HEK293 (cell line): ENCODE data around the gene ZNF217.
A peak's percentile ranks its signal among the peaks of the same experiment; 100 is the strongest.

ENCODE experiments used
- HOXC10 ChIP-seq: sonication (generic); formaldehyde crosslinking; IDR thresholded peaks from 2 replicates; pipeline ENCODE4 v1.8.1; 2023; ENCODE audit warnings: mild to moderate bottlenecking, missing genetic modification reagents
- ZNF138 ChIP-seq: fragments of 450-650 bp; formaldehyde crosslinking; IDR thresholded peaks from 2 replicates; pipeline ENCODE4 v1.5.1; 2016; ENCODE audit warnings: missing biosample characterization, missing genetic modification characterization, borderline replicate concordance
- ZNF223 ChIP-seq: fragments of 450-650 bp; formaldehyde crosslinking; IDR thresholded peaks from 2 replicates; pipeline ENCODE4 v1.5.1; 2016; ENCODE audit warnings: missing biosample characterization, missing genetic modification characterization
- ZNF248 ChIP-seq: fragments of 450-650 bp; formaldehyde crosslinking; IDR thresholded peaks from 2 replicates; pipeline ENCODE4 v1.5.1; 2017; ENCODE audit warnings: missing biosample characterization, missing genetic modification characterization
- TF ChIP-seq, protein P1 (sequence below): fragments of 450-650 bp; formaldehyde crosslinking; conservative IDR thresholded peaks from 2 replicates; pipeline ENCODE4 v1.5.1; 2016; ENCODE audit warnings: low read depth, missing biosample characterization, missing genetic modification characterization
- TF ChIP-seq, protein P2 (sequence below): fragments of 450-650 bp; formaldehyde crosslinking; IDR thresholded peaks from 2 replicates; pipeline ENCODE4 v1.5.1; 2016; ENCODE audit warnings: missing biosample characterization, missing genetic modification characterization

DNA sequence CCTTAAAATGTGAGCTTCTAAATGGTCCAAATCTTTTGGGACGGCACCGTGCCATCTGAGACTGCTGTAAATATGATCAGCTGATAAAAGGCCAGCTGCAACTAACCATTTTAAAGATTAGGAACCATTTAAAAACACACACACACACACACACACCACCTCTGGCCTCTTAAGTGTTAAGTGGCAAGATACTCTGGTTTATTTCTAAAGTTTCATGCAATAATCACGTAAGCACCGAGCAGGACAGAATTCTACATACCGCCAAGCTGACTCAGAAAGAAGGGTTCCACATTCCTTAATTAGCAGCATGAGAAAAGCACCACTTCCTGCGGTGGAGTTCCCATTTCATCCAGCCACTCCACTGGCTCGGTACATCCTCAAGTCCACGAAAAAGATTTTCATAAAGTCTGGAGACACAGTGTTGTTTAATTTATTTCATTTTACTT lies 17.8 kb upstream of the ZNF217 start:
- TF ChIP-seq, protein P1, sequence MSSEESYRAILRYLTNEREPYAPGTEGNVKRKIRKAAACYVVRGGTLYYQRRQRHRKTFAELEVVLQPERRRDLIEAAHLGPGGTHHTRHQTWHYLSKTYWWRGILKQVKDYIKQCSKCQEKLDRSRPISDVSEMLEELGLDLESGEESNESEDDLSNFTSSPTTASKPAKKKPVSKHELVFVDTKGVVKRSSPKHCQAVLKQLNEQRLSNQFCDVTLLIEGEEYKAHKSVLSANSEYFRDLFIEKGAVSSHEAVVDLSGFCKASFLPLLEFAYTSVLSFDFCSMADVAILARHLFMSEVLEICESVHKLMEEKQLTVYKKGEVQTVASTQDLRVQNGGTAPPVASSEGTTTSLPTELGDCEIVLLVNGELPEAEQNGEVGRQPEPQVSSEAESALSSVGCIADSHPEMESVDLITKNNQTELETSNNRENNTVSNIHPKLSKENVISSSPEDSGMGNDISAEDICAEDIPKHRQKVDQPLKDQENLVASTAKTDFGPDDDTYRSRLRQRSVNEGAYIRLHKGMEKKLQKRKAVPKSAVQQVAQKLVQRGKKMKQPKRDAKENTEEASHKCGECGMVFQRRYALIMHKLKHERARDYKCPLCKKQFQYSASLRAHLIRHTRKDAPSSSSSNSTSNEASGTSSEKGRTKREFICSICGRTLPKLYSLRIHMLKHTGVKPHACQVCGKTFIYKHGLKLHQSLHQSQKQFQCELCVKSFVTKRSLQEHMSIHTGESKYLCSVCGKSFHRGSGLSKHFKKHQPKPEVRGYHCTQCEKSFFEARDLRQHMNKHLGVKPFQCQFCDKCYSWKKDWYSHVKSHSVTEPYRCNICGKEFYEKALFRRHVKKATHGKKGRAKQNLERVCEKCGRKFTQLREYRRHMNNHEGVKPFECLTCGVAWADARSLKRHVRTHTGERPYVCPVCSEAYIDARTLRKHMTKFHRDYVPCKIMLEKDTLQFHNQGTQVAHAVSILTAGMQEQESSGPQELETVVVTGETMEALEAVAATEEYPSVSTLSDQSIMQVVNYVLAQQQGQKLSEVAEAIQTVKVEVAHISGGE (tag by site-specific recombination) = 0 out of 2 replicates have a peak, but pooled peaks have one; percentile 27
- TF ChIP-seq, protein P2, sequence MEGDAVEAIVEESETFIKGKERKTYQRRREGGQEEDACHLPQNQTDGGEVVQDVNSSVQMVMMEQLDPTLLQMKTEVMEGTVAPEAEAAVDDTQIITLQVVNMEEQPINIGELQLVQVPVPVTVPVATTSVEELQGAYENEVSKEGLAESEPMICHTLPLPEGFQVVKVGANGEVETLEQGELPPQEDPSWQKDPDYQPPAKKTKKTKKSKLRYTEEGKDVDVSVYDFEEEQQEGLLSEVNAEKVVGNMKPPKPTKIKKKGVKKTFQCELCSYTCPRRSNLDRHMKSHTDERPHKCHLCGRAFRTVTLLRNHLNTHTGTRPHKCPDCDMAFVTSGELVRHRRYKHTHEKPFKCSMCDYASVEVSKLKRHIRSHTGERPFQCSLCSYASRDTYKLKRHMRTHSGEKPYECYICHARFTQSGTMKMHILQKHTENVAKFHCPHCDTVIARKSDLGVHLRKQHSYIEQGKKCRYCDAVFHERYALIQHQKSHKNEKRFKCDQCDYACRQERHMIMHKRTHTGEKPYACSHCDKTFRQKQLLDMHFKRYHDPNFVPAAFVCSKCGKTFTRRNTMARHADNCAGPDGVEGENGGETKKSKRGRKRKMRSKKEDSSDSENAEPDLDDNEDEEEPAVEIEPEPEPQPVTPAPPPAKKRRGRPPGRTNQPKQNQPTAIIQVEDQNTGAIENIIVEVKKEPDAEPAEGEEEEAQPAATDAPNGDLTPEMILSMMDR = no peak
- TF ChIP-seq ZNF248 (tag by site-specific recombination) = no peak
- no peak for TF ChIP-seq ZNF138
- TF ChIP-seq ZNF223 (tag by site-specific recombination) = no peak
- TF ChIP-seq HOXC10 (CRISPR knock-in tag) = no peak
